Activated effector memory CD4-positive, alpha-beta T cell treated with anti-CD3 and anti-CD28 coated beads, Interleukin-2, amount 50 U/mL, for 16 hours (primary cell): ENCODE data around the gene TEDC1.
A peak's percentile ranks its signal among the peaks of the same experiment; 100 is the strongest.

ENCODE experiments used
- DNase-seq: peaks from one replicate; pipeline ENCODE4 v3.0.0-alpha.2; 2020

Gene TEDC1

GRCh38 chr14:105474483-105475268 lies 16.4 kb upstream of the TEDC1 start, which contains the start of gene CRIP2:
Gene CRIP2 (plus strand): TSS chr14:105474821. CDS start chr14:105474863, 42 bp downstream.
- peak; percentile 85 for DNase-seq

DNA sequence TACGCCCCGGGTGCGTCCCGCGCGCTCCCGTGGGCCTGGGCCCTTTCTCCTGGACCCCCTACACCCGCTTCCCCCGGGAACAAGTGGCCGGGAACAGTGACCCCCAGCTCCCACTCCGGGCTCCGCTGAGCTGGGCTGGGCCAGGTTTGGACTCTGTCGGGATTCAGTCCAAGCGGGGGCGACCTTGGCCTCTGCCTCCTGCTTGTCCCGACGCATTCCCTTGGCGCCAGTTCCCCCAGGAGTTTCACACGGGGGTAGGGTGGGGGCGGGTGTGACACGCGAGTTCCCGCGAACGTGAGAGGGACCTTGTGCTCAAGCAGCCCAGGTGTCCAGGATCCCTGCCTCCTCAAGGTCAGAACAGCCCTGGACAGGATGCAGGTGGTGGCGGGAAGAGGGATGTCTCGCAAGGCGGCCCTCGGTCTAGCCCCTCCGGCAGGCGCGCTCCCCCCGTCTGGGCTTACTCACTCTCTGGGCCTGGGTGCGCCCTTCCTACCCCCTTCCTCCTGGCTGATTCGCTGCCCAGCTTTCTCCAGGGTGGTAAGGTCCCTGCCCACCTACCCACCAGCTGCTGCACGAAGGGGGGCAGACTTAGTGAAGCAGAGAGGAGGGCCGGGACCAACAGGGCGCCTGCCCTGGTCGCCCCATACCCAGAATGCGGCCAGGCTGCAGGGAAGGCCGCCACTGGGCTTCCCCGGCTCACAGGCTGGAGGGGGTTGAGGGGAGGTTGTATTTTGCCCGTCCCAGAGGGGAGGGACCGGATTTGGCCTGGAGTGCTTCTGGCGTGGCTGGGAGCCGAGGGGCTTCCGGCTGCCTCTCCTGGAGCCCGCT lies 15.6 kb upstream of the TEDC1 start:
- peak; percentile 73 for DNase-seq

- no peak for DNase-seq
These were observed 14.8 kb upstream of the TEDC1 start for GRCh38 chr14:105476097-105476830.

DNA sequence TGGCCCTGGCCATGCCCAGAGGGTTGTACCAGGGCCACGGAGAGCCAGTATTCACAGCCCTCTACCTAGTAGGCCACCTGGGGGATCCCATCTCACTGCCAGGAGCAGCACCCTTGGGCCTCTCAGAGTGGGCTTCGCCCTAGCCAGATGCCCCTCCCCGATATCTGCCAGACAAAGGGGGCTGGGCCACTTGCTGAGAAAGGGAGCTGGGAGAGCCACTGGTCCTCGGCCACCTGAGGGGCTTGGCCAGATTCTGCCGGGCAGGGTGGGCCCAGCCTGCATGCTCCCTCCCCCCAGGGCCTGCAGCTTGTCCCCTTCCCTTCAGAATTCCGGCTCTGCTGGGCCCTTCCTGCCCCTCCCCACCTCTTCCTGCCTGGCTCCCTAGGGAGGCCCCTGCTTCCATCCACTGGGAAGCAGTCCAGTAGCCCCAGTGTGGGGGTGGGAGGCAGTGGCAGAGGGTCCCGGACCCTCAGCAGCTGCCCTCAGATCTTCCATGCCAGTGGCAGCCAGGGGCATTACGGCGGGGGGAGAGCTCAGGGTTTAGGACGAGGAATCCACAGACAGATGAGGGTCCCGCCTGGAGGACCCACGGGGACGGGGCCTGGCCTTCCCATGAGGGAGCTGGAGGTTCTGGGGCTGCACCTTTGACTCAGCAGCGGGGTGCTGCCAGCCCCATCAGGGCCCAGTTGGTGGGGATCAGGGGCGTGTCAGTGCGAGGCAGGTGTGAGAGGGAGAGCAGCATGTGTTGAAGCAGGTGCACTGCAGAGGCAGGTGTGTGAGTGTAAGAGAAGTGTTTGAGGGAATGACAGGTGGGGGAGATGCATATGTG lies 14.0 kb upstream of the TEDC1 start:
- DNase-seq, result peak; percentile 74

DNA sequence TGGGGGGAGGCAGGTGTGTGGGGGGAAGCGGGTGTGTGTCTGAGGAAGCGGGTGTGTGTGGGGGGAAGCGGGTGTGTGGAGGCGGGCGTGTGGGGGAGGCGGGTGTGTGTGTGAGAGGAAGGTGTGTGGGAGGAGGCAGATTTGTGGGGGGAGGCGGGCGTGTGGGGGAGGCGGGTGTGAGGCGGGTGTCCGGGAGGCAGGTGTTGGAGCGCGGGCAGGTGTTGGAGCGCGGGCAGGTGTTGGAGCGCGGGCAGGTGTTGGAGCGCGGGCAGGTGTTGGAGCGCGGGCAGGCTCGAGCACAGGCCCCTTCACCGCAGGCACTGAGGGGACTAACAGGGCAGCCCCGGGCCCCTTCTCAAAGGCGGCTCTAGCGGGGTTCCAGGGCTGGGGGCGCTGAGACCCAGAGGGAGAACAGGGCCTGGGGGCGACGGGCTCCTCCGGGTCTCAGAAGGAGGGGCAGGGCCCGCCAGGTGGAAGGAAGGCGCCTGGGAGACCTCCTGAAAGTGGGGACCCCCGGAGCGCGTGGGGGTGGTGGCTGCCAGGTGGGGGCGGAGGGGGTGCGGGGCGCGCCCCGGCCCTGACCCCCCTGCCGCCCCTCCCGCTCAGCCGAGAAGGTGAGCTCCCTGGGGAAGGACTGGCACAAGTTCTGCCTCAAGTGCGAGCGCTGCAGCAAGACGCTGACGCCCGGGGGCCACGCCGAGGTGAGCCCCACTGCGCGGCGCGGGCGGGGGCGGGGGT lies 13.2 kb upstream of the TEDC1 start:
- peak; percentile 86 for DNase-seq

DNA sequence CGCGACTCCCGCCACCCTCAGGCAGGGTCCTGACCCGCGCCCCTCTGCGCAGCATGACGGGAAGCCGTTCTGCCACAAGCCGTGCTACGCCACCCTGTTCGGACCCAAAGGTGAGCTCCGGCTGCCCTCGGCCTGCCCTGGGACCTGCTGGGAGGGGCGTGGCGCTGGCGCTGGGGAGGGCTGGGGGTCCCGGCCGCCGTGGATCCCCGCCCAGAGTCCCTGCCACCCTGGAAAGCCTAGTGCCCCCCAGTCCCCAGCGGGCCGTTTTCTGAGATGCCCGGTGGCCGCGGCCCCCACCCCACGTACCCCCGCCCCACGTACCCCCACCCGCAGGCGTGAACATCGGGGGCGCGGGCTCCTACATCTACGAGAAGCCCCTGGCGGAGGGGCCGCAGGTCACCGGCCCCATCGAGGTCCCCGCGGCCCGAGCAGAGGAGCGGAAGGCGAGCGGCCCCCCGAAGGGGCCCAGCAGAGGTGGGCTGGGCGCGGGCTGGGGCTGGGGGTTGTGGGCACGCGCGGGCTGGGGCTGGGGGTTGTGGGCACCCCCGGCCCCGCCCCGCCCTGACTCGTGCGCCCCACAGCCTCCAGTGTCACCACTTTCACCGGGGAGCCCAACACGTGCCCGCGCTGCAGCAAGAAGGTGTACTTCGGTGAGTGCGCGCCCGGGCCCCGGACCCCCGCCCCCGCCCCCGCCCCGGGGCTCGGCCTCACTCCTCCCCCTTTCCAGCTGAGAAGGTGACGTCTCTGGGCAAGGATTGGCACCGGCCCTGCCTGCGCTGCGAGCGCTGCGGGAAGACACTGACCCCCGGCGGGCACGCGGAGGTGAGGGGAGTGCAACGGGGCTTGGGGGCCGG lies 12.4 kb upstream of the TEDC1 start:
- DNase-seq, result peak; percentile 77

GRCh38 chr14:105479431-105480158 lies 11.5 kb upstream of the TEDC1 start:
- no peak for DNase-seq

- DNase-seq, result no peak
These were observed 10.8 kb upstream of the TEDC1 start for GRCh38 chr14:105480199-105480746.

GRCh38 chr14:105480807-105481801 lies 9.9 kb upstream of the TEDC1 start:
- peak; percentile 97 for DNase-seq

DNA sequence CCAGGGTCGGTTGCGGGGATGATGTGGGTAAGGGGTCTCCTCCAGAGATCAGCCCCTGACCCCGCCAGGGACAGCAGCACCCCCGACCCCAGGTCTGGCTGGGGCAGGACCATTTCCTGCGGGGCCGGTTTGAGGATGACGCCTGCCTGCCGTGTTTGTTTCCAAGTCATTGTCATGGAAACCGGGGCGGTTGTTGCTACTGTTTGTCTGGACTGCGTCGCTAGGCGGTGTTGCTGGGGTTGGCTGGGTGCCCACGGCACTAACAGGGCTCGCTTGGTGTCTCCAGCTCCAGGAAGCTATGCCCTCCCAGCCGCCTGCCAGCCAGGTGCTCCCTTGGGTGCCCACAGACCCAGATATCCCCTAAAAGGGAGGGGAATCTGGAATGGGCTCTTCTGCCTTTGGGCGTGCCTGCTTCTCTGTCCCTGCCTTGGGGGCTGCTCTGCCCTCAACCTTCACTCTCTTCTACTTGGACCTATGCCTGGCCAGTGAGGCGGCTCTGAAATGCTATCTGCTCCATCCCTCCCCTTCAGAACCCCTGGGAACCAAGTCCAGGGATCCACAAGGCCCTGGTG lies 9.1 kb upstream of the TEDC1 start:
- peak; percentile 97 for DNase-seq

GRCh38 chr14:105482486-105483110 lies 8.4 kb upstream of the TEDC1 start:
- no peak for DNase-seq

DNA sequence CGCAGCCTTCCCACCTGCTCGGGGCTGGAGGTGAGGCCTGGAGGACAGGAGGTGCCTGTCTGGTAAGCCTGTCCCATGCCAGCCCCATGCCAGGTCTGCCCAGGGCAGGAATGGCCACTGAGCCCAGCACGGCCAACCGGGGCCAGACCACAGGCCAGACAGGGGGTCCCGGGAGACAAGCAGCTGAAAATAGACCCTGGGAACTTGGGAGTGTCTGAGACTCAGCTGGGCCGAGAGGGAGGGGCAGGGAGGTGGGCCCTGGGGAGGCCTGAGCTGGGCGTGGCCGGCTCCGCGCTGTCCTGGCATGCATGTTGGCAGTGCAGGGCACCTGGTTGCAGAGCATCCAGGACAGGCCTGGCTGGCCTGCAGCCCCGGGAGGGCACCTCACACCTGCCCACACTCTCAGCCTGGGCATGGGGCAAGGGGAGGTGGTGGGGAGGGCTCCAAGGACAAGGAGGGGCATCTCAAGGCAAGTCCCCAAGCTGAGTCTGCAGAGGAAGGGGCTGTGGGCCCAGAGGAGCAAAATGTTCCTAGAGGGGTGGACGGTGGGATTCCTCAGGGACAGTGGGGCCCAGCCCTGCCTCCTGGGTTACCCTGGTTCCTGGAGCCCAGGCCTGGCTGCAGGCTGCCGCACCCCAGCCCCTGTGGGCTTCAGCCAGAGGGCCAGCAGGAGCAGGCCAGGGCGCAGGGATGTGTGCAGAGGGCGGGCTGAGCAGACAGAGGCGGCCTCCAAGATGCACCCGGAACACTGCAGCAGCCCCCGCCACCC lies 7.6 kb upstream of the TEDC1 start:
- DNase-seq, result no peak

DNA sequence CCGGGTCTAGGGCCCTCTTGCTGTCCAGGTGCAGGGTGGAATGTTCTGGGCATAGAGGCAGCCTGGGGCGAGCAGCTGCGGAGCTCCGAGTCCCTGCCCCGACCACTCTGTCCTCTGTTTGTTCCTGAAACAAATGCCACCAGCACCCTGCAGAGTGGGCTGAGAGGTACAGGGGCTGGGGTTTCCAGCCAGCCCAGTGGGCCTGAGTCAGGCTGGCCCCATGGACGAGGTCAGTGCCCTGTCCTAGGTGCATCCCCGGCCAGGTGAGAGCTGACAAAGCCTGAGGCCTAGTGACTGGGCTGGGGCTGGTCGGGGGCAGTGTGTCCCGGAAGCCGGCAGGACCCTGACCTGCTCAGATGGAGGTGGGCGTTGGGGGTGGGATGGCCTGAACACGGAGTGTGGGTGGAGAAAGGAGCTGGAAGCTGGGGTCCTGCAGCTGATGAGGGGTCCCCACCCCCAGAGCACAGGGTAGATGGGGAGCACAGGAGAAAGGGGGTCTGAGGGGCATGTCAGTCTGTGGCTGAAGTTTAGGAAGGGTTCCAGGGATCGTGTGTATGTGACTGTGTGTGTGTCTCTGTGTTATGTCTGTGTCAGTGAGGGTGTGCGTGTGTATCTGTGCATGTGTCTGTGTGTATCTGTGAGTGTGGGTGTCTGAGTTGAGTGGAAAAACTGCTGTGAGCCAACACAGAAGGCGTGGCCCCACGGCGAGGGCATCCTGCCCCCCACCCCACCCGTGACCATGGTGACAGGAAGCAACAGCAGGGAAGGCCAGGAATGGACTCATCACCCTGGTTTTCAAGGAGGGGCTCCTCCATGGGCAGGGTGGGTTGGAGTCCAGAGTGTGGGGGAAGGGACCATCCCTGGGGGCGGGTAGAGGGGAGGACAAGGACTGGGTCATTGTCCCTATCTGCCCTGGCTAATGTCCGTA lies 6.7 kb upstream of the TEDC1 start:
- peak; percentile 86 for DNase-seq

GRCh38 chr14:105484997-105485393 lies 6.1 kb upstream of the TEDC1 start:
- DNase-seq, result no peak

DNA sequence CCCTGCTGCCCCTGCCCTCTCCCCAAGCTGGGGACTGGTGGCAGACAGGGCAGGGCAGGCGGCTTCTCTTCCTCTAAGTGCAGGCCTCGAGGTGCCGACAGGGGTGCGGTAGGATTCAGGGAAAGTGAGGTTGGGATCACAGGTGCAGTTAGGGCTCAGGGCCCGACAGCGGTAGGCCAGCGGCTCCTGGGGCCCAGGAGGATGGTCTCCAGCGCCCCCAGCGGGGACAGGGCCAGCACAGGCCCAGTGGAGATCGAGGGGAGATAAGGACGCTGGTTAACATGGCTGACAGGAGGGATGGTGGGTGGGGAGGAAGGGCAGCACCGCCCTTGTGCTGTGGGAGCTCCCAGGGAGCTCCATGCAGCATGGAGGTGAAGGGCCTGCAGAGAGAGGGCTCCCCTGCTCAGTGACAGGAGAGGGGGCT lies 5.3 kb upstream of the TEDC1 start:
- DNase-seq, result peak; percentile 87
